ENCODE data around the gene THOP1. TPM values are rescaled to one million over a fixed set of nuclear protein-coding genes. Genes with fewer than 3 reads are reported as not detected.

The THOP1 gene
- total and polyA plus RNA-seq, 10 of the 15 experiments (the other 5 are each of a cell fraction or from before 2014, with no cell fraction given) = 1.9 to 270 (median 169) TPM

- TF ChIP-seq USF1 (IDR thresholded peaks at IDR 0.05; ENCODE audit: borderline replicate concordance, extremely low read length, insufficient read depth, low read depth, low read length) (peak; percentile 99), WRNIP1 (IDR thresholded peaks at IDR 0.05; ENCODE audit: borderline replicate concordance, low read depth, low read length) (no peak), FOS (IDR thresholded peaks at IDR 0.05; ENCODE audit: borderline replicate concordance, extremely low read depth, insufficient read length) (peak; percentile 86), CEBPZ (IDR thresholded peaks at IDR 0.05; ENCODE audit: low read depth, low read length) (no peak), RAD51 (IDR thresholded peaks at IDR 0.05) (peak; percentile 99), POLR2AphosphoS5 (IDR thresholded peaks at IDR 0.05; ENCODE audit: low read length) (peak; percentile 72), FOXK2 (IDR thresholded peaks at IDR 0.05) (no peak), SPI1 (IDR thresholded peaks at IDR 0.05; ENCODE audit: borderline replicate concordance, insufficient read depth, low read depth, low read length) (peak; percentile 70), PRDM15 (CRISPR knock-in tag; IDR thresholded peaks at IDR 0.05) (no peak), TARDBP (IDR thresholded peaks at IDR 0.05; ENCODE audit: borderline replicate concordance) (no peak), PAX5 (IDR thresholded peaks at IDR 0.05; ENCODE audit: borderline replicate concordance, low read depth, low read length) (peak; percentile 67; the same call in 1 of the 2 replicates), ZNF622 (IDR thresholded peaks at IDR 0.05) (no peak), CREM (IDR thresholded peaks at IDR 0.05; ENCODE audit: low read depth) (peak; percentile 98), LARP7 (IDR thresholded peaks at IDR 0.05) (peak; percentile 63; the same call in 1 of the 2 replicates), CEBPB (IDR thresholded peaks at IDR 0.05; ENCODE audit: borderline replicate concordance in 1 of 2, low read depth in 2 of 2, low read length in 2 of 2) (peak in 1 of 2 experiments; percentile 71; a peak in 2 of 4 replicates), IKZF1 (conservative IDR thresholded peaks at IDR 0.05) (peak; percentile 98), HDAC6 (IDR thresholded peaks at IDR 0.05; ENCODE audit: unreplicated experiment) (no peak), EP300 (IDR thresholded peaks at IDR 0.05; ENCODE audit: borderline replicate concordance in 1 of 2, control insufficient read depth in 1 of 2, low read depth in 2 of 2, low read length in 2 of 2) (peak; percentile 33 to 50; a peak in 1 of 4 replicates), IKZF2 (IDR thresholded peaks at IDR 0.05) (no peak)
Observed at GRCh38 chr19:2782936-2783780, 2.1 kb upstream of the THOP1 start, which contains the start of gene SGTA (continued).

Measured in GM12878 (cell line).